Heart left ventricle (tissue), 13 donors: ENCODE measurements around the gene ABTB2.

Experiments used
- POLR2A ChIP-seq, 2 donors: fragments of 450-650 bp; IDR thresholded peaks; one replicate each; pipeline ENCODE4 v1.6.1; 2017; ENCODE audit warnings: antibody characterized with exemption in 2 of 2, mild to moderate bottlenecking in 2 of 2, moderate library complexity in 2 of 2
- TF ChIP-seq, protein P1 (sequence below), 12 donors: fragments of 200-600 bp; sonication (generic) in 4 of 12; IDR thresholded peaks; one replicate each; pipeline versions ENCODE4 v1.5.0 to v1.8.0; 2018 to 2022; ENCODE audit warnings: antibody characterized with exemption in 12 of 12, mild to moderate bottlenecking in 5 of 12
- donor health status: ischemic (EF 13 %, LVEDD 7.1; RV severe dilation, severe dysfunction).
- donor health status: DM: no; HTN: yes; CAD: no.
- donor health status: DM: no; HTN: no; CAD: no.
- donor health status: ischemic (EF 25% LVEDD 6.9; RV normal size, moderate dysfunction).
- donor health status: ischemic (EF 25% LVEDD 5.7; RV mildly dilated, moderate dysfunction).
- donor health status: ischemic (EF 35%, LVEDD 5.7; RV mildly dilated, moderate dysfunction).
- donor health status: nonischemic (EF 11% LVEDD 7.7; RV severe dilation, severe dysfunction).
- donor health status: DM: yes; HTN: yes; CAD: no.
- donor health status: PGD.
- donor health status: ischemic (EF 29% LVEDD 5.4; RV normal size, mild dysfunction).
- donor health status: nonischemic (EF 23%, LVEDD 6.1; RV moderate dilation, normal function).

DNA sequence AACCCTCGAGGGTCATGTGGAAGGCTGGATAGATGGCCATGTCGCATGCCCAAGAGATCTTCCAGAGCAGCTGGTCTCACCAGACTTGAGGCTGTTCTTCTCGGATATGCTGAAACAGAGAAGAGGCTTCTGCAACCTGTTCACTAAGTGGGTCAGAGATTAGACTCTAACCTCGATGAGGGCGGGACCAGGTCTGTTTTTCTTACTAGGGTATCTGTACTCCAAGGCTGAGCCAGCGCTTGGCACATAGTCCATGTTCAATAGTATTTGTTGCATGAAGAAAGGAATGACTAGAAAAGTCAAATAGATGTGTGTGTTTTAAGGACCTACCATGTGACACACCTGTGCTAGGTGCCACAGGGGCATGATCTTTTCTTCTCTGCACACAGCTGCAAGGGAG, 43.6 kb downstream of the ABTB2 start:
- TF ChIP-seq, protein P1, sequence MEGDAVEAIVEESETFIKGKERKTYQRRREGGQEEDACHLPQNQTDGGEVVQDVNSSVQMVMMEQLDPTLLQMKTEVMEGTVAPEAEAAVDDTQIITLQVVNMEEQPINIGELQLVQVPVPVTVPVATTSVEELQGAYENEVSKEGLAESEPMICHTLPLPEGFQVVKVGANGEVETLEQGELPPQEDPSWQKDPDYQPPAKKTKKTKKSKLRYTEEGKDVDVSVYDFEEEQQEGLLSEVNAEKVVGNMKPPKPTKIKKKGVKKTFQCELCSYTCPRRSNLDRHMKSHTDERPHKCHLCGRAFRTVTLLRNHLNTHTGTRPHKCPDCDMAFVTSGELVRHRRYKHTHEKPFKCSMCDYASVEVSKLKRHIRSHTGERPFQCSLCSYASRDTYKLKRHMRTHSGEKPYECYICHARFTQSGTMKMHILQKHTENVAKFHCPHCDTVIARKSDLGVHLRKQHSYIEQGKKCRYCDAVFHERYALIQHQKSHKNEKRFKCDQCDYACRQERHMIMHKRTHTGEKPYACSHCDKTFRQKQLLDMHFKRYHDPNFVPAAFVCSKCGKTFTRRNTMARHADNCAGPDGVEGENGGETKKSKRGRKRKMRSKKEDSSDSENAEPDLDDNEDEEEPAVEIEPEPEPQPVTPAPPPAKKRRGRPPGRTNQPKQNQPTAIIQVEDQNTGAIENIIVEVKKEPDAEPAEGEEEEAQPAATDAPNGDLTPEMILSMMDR (IDR thresholded peaks at IDR 0.05) = no peak
- no peak for TF ChIP-seq POLR2A (IDR thresholded peaks at IDR 0.05)
